HepG2 (cell line): ENCODE data around the gene PIK3IP1. TPM values are rescaled to one million over a fixed set of nuclear protein-coding genes. Genes with fewer than 3 reads are reported as not detected.

Source experiments
- ATAC-seq: fragments of 200-7000 bp; cut with Tn5 transposase; 3 replicates; pipeline ENCODE4 v1.9.1; 2020; ENCODE audit warnings: mild to moderate bottlenecking, moderate library complexity
- BruUV-seq: library from RNA; stranded (reverse); fragments of 400-500 nt; replicated peaks from 2 replicates; lab custom pipeline; 2021; lab: Mats Ljungman, UMichigan
- CTCF ChIA-PET: fragments of 300-600 bp; formaldehyde crosslinking; extraction: SDS; loops from one replicate; lab custom pipeline; 2021; ENCODE audit warnings: low total read pairs, inconsistent platforms, low intra/inter-chr PET ratio; lab: Yijun Ruan, JAX
- POLR2A ChIA-PET: fragments of 350-600 bp; sonication (Branson Sonifier 250); formaldehyde crosslinking; loops from one replicate; lab custom pipeline; 2020; ENCODE audit warnings: antibody characterized with exemption, inconsistent platforms; lab: Yijun Ruan, JAX
- DNase-seq: peaks from one replicate; pipeline ENCODE4 v3.0.0-alpha.2; 2015; ENCODE audit warnings: low spot score
- FAIRE-seq: peaks from 3 replicates; lab custom pipeline; 2011; peaks lifted over from hg19 to GRCh38; lab: Jason Lieb, UNC
- H2AFZ ChIP-seq: one replicate; pipeline ENCODE4 v1.6.1; 2011; ENCODE audit warnings: low read length, inconsistent platforms
- H3K27ac ChIP-seq: fragments of 300-600 bp; 3 replicates; pipeline ENCODE4 v1.8.0; 2011; ENCODE audit warnings: mixed run types, mild to moderate bottlenecking, mixed read lengths, low read length, inconsistent platforms; ENCODE audit not compliant: insufficient read depth; ENCODE audit errors: extremely low read length
- H3K27me3 ChIP-seq, 2 experiments: fragments of 200-600 bp in 1 of 2; 2 replicates in 1 of 2; 3 replicates in 1 of 2; pipeline versions ENCODE4 v1.6.0 to v1.8.0; 2011; ENCODE audit warnings: low read length in 2 of 2, mild to moderate bottlenecking in 2 of 2, moderate library complexity in 2 of 2, inconsistent platforms in 1 of 2; ENCODE audit not compliant: insufficient read depth in 2 of 2, control insufficient read depth in 1 of 2
- H3K36me3 ChIP-seq, 2 experiments: fragments of 200-600 bp in 1 of 2; replicated peaks in 1 of 2; 2 replicates in 1 of 2; 3 replicates in 1 of 2; pipeline versions ENCODE4 v1.5.1 to v1.8.0; 2011; ENCODE audit warnings: low read length in 2 of 2, inconsistent platforms in 1 of 2; ENCODE audit not compliant: insufficient read depth in 2 of 2, control insufficient read depth in 1 of 2
- H3K4me1 ChIP-seq: 2 replicates; pipeline ENCODE4 v1.5.1; 2012; ENCODE audit warnings: low read length, inconsistent platforms; ENCODE audit not compliant: insufficient read depth
- H3K4me2 ChIP-seq: 2 replicates; pipeline ENCODE4 v1.6.0; 2011; ENCODE audit warnings: low read depth, low read length, inconsistent platforms
- H3K4me3 ChIP-seq, 3 experiments: fragments of 200-600 bp in 1 of 3; sonication (generic), shearing (Covaris generic) in 1 of 3; replicated peaks in 1 of 3; 2 replicates each; pipeline ENCODE4 v1.5.1; 2011 to 2016; ENCODE audit warnings: low read length in 3 of 3, inconsistent platforms in 2 of 3, low read depth in 2 of 3, mild to moderate bottlenecking in 2 of 3, control low read depth in 1 of 3, mixed read lengths in 1 of 3; ENCODE audit not compliant: insufficient read depth in 1 of 3
- H3K79me2 ChIP-seq: one replicate; pipeline ENCODE4 v1.6.1; 2011; ENCODE audit warnings: low read length, inconsistent platforms; ENCODE audit not compliant: insufficient read depth
- H3K9ac ChIP-seq: 2 replicates; pipeline ENCODE4 v1.6.0; 2011; ENCODE audit warnings: mild to moderate bottlenecking, low read depth, low read length, inconsistent platforms; ENCODE audit not compliant: insufficient read depth
- H3K9me3 ChIP-seq: 2 replicates; pipeline ENCODE4 v1.5.1; 2012; ENCODE audit warnings: mild to moderate bottlenecking, low read length
- H4K20me1 ChIP-seq: 2 replicates; pipeline ENCODE4 v1.6.0; 2011; ENCODE audit warnings: inconsistent platforms, mild to moderate bottlenecking, low read length, moderate library complexity; ENCODE audit not compliant: insufficient read depth
- JUND ChIP-seq: sonication (generic); formaldehyde crosslinking; IDR thresholded peaks from 2 replicates; pipeline ENCODE4 v1.8.0; 2022; ENCODE audit warnings: mild to moderate bottlenecking, missing genetic modification reagents
- LCORL ChIP-seq, 2 experiments: fragments of 450-650 bp in 1 of 2; sonication (generic) in 1 of 2; formaldehyde crosslinking in 1 of 2; IDR thresholded peaks; 2 replicates each; pipeline versions ENCODE4 v1.5.0 to v1.6.1; 2017 to 2020; ENCODE audit warnings: antibody characterized with exemption in 1 of 2, missing genetic modification reagents in 1 of 2
- SMAD3 ChIP-seq: sonication (generic); formaldehyde crosslinking; IDR thresholded peaks from 2 replicates; pipeline ENCODE4 v1.4.0; 2020; ENCODE audit warnings: missing genetic modification reagents
- ZNF251 ChIP-seq: sonication (generic); formaldehyde crosslinking; IDR thresholded peaks from 2 replicates; pipeline ENCODE4 v1.9.0; 2021; ENCODE audit warnings: mild to moderate bottlenecking, missing genetic modification reagents
- ZNF616 ChIP-seq: sonication (generic); formaldehyde crosslinking; IDR thresholded peaks from 2 replicates; pipeline ENCODE4 v1.5.0; 2020; ENCODE audit warnings: low read depth, mild to moderate bottlenecking, missing genetic modification reagents
- in situ Hi-C: cut with HindIII; loops from 2 replicates; pipeline ENCODE4 v1.10.0; 2017; ENCODE audit warnings: low pct_unique_long_range_greater_than_20kb; ENCODE audit not compliant: extremely low pct_ligation_motif_present
- intact Hi-C: fragments of 100-400 bp; cut with micrococcal nuclease; formaldehyde crosslinking; loops from one replicate; pipeline ENCODE4 v1.10.0; 2022; ENCODE audit not compliant: unreplicated experiment
- polyA plus RNA-seq, 8 experiments: library from polyadenylated mRNA; depleted of rRNA in 3 of 8; stranded (reverse) in 7 of 8; unstranded in 1 of 8; fragments of >200 nt; fragmentation: Illumina TruSeq in 4 of 8; extraction: Trizol in 4 of 8; gene quantifications; 2 replicates each; pipeline versions ENCODE4 v1.2.1 to v1.2.3, GENCODE V29; 2011 to 2016; ENCODE audit warnings: low read depth in 4 of 8, missing spikeins in 1 of 8, mixed read lengths in 1 of 8; ENCODE audit not compliant: insufficient read depth in 1 of 8
- total RNA-seq, 5 experiments: library from RNA; depleted of rRNA; stranded (reverse); fragments of >200 nt; fragmentation: Illumina TruSeq; extraction: Trizol; gene quantifications; 2 replicates each; pipeline ENCODE4 v1.2.3, GENCODE V29; 2016; ENCODE audit warnings: low read depth in 1 of 5
- TF ChIP-seq, protein P1 (sequence below): sonication (generic); formaldehyde crosslinking; IDR thresholded peaks from 2 replicates; pipeline ENCODE4 v1.9.0; 2021; ENCODE audit warnings: mild to moderate bottlenecking, missing genetic modification reagents
- TF ChIP-seq, protein P2 (sequence below): sonication (generic); formaldehyde crosslinking; IDR thresholded peaks from 2 replicates; pipeline ENCODE4 v1.4.0; 2020; ENCODE audit warnings: missing genetic modification reagents
- TF ChIP-seq, protein P3 (sequence below): sonication (generic); formaldehyde crosslinking; IDR thresholded peaks from 2 replicates; pipeline ENCODE4 v1.5.0; 2020; ENCODE audit warnings: mild to moderate bottlenecking, missing genetic modification reagents
- TF ChIP-seq, protein P4 (sequence below): sonication (generic); formaldehyde crosslinking; IDR thresholded peaks from 2 replicates; pipeline ENCODE4 v1.8.0; 2022; ENCODE audit warnings: missing genetic modification reagents, mild to moderate bottlenecking, borderline replicate concordance

Gene PIK3IP1
- total and polyA plus RNA-seq, 2 of the 13 experiments (the other 11 are each of a cell fraction or from before 2014, with no cell fraction given): 1.3 to 2.5 TPM

DNA sequence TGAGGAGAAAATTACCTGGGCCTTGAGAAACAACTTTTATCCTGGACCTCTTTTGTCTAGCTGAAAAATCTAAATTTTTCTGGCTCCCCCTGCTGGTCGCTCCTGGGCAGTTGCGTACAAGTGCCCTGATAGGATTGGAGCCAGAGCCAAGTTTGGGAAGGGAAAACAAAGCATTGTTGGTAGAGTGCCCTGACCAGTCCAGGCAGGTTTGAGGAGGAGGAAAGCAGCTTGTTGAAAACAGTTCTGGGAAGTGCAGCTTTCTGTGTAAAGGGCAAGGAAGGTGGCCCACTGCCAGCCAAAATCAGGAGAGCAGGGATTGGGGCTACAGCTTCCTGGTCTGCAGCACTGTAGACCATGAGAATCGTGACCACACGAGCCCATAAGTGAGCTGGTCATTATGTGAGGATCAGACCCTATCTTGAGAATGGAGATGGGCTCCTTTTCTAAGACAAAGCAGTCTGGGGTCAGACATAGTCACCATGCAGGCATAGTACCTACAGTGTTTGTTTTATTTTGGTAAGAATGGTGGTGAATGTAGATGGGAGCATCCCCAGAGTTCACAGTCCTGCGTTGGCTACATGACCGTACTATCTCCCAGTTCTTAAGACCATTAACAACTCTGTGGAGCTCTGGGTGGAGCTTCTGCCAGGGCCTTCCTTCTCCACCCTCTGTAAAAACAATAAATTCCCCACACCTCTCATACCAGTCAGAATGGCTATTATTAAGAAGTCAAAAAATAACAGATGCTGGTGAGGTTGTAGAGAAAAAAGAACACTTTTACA lies 21.3 kb upstream of the PIK3IP1 start (continued):
- TF ChIP-seq, protein P1, sequence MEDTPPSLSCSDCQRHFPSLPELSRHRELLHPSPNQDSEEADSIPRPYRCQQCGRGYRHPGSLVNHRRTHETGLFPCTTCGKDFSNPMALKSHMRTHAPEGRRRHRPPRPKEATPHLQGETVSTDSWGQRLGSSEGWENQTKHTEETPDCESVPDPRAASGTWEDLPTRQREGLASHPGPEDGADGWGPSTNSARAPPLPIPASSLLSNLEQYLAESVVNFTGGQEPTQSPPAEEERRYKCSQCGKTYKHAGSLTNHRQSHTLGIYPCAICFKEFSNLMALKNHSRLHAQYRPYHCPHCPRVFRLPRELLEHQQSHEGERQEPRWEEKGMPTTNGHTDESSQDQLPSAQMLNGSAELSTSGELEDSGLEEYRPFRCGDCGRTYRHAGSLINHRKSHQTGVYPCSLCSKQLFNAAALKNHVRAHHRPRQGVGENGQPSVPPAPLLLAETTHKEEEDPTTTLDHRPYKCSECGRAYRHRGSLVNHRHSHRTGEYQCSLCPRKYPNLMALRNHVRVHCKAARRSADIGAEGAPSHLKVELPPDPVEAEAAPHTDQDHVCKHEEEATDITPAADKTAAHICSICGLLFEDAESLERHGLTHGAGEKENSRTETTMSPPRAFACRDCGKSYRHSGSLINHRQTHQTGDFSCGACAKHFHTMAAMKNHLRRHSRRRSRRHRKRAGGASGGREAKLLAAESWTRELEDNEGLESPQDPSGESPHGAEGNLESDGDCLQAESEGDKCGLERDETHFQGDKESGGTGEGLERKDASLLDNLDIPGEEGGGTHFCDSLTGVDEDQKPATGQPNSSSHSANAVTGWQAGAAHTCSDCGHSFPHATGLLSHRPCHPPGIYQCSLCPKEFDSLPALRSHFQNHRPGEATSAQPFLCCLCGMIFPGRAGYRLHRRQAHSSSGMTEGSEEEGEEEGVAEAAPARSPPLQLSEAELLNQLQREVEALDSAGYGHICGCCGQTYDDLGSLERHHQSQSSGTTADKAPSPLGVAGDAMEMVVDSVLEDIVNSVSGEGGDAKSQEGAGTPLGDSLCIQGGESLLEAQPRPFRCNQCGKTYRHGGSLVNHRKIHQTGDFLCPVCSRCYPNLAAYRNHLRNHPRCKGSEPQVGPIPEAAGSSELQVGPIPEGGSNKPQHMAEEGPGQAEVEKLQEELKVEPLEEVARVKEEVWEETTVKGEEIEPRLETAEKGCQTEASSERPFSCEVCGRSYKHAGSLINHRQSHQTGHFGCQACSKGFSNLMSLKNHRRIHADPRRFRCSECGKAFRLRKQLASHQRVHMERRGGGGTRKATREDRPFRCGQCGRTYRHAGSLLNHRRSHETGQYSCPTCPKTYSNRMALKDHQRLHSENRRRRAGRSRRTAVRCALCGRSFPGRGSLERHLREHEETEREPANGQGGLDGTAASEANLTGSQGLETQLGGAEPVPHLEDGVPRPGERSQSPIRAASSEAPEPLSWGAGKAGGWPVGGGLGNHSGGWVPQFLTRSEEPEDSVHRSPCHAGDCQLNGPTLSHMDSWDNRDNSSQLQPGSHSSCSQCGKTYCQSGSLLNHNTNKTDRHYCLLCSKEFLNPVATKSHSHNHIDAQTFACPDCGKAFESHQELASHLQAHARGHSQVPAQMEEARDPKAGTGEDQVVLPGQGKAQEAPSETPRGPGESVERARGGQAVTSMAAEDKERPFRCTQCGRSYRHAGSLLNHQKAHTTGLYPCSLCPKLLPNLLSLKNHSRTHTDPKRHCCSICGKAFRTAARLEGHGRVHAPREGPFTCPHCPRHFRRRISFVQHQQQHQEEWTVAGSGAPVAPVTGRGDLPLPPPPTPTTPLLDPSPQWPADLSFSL: no peak
- TF ChIP-seq, all 625 proteins: peak for 16

DNA sequence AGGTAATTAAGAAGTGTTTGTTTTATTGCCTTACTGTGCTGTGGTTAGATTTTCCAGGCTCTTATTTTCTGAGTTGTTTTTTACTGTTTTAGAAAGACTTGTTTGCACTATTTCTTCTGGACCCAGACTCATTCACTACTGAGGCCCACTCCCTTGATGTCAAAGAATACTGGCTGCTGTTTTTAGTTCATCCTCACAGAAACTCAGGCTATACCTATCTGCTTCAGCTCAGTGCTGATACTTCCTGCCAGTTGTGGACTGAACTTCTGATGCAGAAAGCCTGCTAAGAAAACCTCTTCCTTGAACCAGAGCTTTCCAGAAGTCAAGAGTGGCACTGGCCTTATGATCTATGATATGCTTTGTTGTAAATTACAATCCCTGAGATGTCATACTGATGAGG lies 15.9 kb upstream of the PIK3IP1 start:
- no peak for FAIRE-seq
- CTCF ChIA-PET: no interaction called here
- TF ChIP-seq, protein P2, sequence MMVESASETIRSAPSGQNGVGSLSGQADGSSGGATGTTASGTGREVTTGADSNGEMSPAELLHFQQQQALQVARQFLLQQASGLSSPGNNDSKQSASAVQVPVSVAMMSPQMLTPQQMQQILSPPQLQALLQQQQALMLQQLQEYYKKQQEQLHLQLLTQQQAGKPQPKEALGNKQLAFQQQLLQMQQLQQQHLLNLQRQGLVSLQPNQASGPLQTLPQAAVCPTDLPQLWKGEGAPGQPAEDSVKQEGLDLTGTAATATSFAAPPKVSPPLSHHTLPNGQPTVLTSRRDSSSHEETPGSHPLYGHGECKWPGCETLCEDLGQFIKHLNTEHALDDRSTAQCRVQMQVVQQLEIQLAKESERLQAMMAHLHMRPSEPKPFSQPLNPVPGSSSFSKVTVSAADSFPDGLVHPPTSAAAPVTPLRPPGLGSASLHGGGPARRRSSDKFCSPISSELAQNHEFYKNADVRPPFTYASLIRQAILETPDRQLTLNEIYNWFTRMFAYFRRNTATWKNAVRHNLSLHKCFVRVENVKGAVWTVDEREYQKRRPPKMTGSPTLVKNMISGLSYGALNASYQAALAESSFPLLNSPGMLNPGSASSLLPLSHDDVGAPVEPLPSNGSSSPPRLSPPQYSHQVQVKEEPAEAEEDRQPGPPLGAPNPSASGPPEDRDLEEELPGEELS (CRISPR knock-in tag): no peak
- TF ChIP-seq LCORL (IDR thresholded peaks at IDR 0.05) (no peak), LCORL (CRISPR knock-in tag; IDR thresholded peaks at IDR 0.05) (no peak), ZNF616 (no peak), JUND (no peak), ZNF251 (no peak), SMAD3 (CRISPR knock-in tag) (no peak)
- TF ChIP-seq, protein P3, sequence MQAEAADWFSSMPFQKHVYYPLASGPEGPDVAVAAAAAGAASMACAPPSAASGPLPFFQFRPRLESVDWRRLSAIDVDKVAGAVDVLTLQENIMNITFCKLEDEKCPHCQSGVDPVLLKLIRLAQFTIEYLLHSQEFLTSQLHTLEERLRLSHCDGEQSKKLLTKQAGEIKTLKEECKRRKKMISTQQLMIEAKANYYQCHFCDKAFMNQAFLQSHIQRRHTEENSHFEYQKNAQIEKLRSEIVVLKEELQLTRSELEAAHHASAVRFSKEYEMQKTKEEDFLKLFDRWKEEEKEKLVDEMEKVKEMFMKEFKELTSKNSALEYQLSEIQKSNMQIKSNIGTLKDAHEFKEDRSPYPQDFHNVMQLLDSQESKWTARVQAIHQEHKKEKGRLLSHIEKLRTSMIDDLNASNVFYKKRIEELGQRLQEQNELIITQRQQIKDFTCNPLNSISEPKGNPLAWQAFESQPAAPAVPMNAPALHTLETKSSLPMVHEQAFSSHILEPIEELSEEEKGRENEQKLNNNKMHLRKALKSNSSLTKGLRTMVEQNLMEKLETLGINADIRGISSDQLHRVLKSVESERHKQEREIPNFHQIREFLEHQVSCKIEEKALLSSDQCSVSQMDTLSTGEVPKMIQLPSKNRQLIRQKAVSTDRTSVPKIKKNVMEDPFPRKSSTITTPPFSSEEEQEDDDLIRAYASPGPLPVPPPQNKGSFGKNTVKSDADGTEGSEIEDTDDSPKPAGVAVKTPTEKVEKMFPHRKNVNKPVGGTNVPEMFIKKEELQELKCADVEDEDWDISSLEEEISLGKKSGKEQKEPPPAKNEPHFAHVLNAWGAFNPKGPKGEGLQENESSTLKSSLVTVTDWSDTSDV (CRISPR knock-in tag): no peak
- TF ChIP-seq, protein P4, sequence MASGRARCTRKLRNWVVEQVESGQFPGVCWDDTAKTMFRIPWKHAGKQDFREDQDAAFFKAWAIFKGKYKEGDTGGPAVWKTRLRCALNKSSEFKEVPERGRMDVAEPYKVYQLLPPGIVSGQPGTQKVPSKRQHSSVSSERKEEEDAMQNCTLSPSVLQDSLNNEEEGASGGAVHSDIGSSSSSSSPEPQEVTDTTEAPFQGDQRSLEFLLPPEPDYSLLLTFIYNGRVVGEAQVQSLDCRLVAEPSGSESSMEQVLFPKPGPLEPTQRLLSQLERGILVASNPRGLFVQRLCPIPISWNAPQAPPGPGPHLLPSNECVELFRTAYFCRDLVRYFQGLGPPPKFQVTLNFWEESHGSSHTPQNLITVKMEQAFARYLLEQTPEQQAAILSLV (CRISPR knock-in tag): no peak

More for the DNA sequence above, 15.9 kb upstream of the PIK3IP1 start:
- intact Hi-C loops: no loop called here
- H3K9ac ChIP-seq: no peak overlapping the region
- no peaks in the 10 kb centered on the region for H3K36me3 ChIP-seq
- no peaks in the 10 kb centered on the region for H4K20me1 ChIP-seq
- DNase-seq (no peak), ATAC-seq (no peak)
- no TSS peak for BruUV-seq
- no peak overlapping the region for H3K4me3 ChIP-seq
- peaks cover 3% of the 10 kb centered on the region; the same call in 1 of the 2 replicates for H3K4me1 ChIP-seq
- in situ Hi-C loops: no loop called here
- H3K79me2 ChIP-seq: no peaks in the 10 kb centered on the region
- H2AFZ ChIP-seq: no peak overlapping the region
- H3K27me3 ChIP-seq: no peaks in the 10 kb centered on the region
- POLR2A ChIA-PET: no interaction called here
- no peak overlapping the region for H3K27ac ChIP-seq
- H3K9me3 ChIP-seq: no peaks in the 10 kb centered on the region
- H3K4me2 ChIP-seq: no peak overlapping the region
